Adrenal gland (tissue), 5 donors: Measurements from ENCODE around the gene SVOPL.

Source experiments
- POLR2A ChIP-seq, 2 donors: fragments of 450-650 bp; IDR thresholded peaks; one replicate each; pipeline ENCODE4 v1.6.1; 2017; ENCODE audit warnings: antibody characterized with exemption in 2 of 2, mild to moderate bottlenecking in 2 of 2, moderate library complexity in 1 of 2
- TF ChIP-seq, protein P1 (sequence below), 6 experiments: fragments of 450-650 bp in 4 of 6; fragments of 200-600 bp in 2 of 6; sonication (generic) in 1 of 6; IDR thresholded peaks; 1 replicate in 5 of 6; 2 replicates in 1 of 6; pipeline versions ENCODE4 v1.5.1 to v1.8.0; 2016 to 2021; ENCODE audit warnings: antibody characterized with exemption in 6 of 6, mild to moderate bottlenecking in 2 of 6, moderate library complexity in 1 of 6
- donor health status: DM: no; HTN: no; CAD: no.

DNA sequence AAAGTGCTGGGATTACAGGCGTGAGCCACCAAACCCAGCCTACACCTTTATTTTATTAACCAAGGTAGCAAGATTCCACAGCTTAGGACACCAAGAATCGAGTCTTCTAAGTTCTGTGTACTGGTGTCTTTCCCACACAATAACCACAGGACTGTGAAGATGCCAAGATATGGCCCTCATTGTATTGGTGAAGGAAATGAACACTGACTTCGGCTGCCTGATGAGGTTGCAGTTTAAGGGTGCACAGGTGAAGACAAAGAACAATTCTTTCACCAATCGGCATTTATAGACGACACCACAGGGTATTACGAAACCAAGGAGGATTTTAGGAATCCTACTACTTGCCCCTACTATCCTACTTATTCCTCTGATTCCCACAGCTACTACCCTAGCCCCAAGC is 47.5 kb upstream of the SVOPL start:
- TF ChIP-seq, protein P1, sequence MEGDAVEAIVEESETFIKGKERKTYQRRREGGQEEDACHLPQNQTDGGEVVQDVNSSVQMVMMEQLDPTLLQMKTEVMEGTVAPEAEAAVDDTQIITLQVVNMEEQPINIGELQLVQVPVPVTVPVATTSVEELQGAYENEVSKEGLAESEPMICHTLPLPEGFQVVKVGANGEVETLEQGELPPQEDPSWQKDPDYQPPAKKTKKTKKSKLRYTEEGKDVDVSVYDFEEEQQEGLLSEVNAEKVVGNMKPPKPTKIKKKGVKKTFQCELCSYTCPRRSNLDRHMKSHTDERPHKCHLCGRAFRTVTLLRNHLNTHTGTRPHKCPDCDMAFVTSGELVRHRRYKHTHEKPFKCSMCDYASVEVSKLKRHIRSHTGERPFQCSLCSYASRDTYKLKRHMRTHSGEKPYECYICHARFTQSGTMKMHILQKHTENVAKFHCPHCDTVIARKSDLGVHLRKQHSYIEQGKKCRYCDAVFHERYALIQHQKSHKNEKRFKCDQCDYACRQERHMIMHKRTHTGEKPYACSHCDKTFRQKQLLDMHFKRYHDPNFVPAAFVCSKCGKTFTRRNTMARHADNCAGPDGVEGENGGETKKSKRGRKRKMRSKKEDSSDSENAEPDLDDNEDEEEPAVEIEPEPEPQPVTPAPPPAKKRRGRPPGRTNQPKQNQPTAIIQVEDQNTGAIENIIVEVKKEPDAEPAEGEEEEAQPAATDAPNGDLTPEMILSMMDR (IDR thresholded peaks at IDR 0.05): no peak
- TF ChIP-seq POLR2A (IDR thresholded peaks at IDR 0.05): no peak
